Ovary (tissue), 9 donors: ENCODE results near the gene EFCAB6. TPM values are rescaled to one million over a fixed set of nuclear protein-coding genes. Genes with fewer than 3 reads are reported as not detected.

ENCODE experiments used
- DNase-seq, 5 donors: peaks; one replicate each; pipeline ENCODE4 v3.0.0-alpha.2; 2019 to 2020
- H3K27ac ChIP-seq, 2 donors: fragments of 200-600 bp; one replicate each; pipeline versions ENCODE4 v1.5.1 to v1.8.0; 2019 to 2022
- H3K27me3 ChIP-seq: fragments of 200-600 bp; one replicate; pipeline ENCODE4 v1.8.0; 2022
- H3K36me3 ChIP-seq: fragments of 200-600 bp; sonication (generic); one replicate; pipeline ENCODE4 v1.5.1; 2019
- H3K4me1 ChIP-seq: one replicate; pipeline ENCODE4 v1.8.1; 2013; ENCODE audit warnings: mild to moderate bottlenecking, moderate library complexity; ENCODE audit not compliant: insufficient read depth
- H3K4me3 ChIP-seq: fragments of 200-600 bp; sonication (generic); one replicate; pipeline ENCODE4 v1.5.1; 2017
- H3K9me3 ChIP-seq, 2 donors: fragments of 200-600 bp in 1 of 2; sonication (generic) in 1 of 2; one replicate each; pipeline versions ENCODE4 v1.5.1 to v1.8.1; 2013 to 2019; ENCODE audit warnings: mild to moderate bottlenecking in 1 of 2, moderate library complexity in 1 of 2
- EP300 ChIP-seq: sonication (generic); formaldehyde crosslinking; IDR thresholded peaks from one replicate; pipeline ENCODE4 v1.6.1; 2017; ENCODE audit warnings: antibody characterized with exemption
- POLR2A ChIP-seq: fragments of 450-650 bp; IDR thresholded peaks from one replicate; pipeline ENCODE4 v1.6.1; 2017; ENCODE audit warnings: antibody characterized with exemption, mild to moderate bottlenecking, moderate library complexity
- WGBS, 3 donors: extraction: QIAGEN DNeasy Blood & Tissue Kit in 1 of 3; methylation state at CpG; one replicate each; pipeline versions ENCODE4 v1.1.5 to v1.1.7; 2013 to 2017; 5-methylcytosine and 5-hydroxymethylcytosine counted together
- intact Hi-C, 4 donors: fragments of 100-400 bp; cut with DNase I; formaldehyde crosslinking; loops; one replicate each; pipeline versions ENCODE4 v1.11.0 to v1.15.1; 2022 to 2023
- polyA plus RNA-seq, 2 donors: library from polyadenylated mRNA; stranded (reverse); fragments of 200-250 nt in 1 of 2; fragments of 350-450 nt in 1 of 2; fragmentation: Illumina TruSeq in 1 of 2; extraction: RNeasy Lipid Tissue Mini Kit (QIAGEN cat#74804) in 1 of 2; gene quantifications; one replicate each; pipeline ENCODE4 v1.2.3, GENCODE V29; 2013 to 2014
- total RNA-seq, 7 donors: library from RNA; depleted of rRNA in 2 of 7; stranded (reverse); fragments of >200 nt in 2 of 7; fragmentation: NEBNext Ultra II Directional in 3 of 7; extraction: Animal tissue kit (Norgen Biotek cat#: 25700) in 3 of 7; gene quantifications; one replicate each; pipeline versions ENCODE4 v1.1.0 to v1.2.4, GENCODE V29; 2016 to 2023
- TF ChIP-seq, protein P1 (sequence below), 3 donors: fragments of 450-650 bp in 2 of 3; fragments of 200-600 bp in 1 of 3; IDR thresholded peaks; one replicate each; pipeline versions ENCODE4 v1.5.1 to v1.8.0; 2016 to 2022; ENCODE audit warnings: antibody characterized with exemption in 3 of 3, mild to moderate bottlenecking in 1 of 3
- donor health status: DM: no; HTN: no; CAD: no; lungs with moderate emphysema.
- donor health status: DM: no; HTN: no; CAD: no.
- donor health status: Bipolar disorder and iron deficiency.
- donor health status: DM: yes; HTN: yes; CAD: no.
- donor health status: DM: no; HTN: no; CAD: no.
- donor health status: DM: yes; HTN: yes; CAD: no.

Gene EFCAB6
- total and polyA plus RNA-seq, 9 donors = 1.00 to 17.5 (median 6.7) TPM

DNA sequence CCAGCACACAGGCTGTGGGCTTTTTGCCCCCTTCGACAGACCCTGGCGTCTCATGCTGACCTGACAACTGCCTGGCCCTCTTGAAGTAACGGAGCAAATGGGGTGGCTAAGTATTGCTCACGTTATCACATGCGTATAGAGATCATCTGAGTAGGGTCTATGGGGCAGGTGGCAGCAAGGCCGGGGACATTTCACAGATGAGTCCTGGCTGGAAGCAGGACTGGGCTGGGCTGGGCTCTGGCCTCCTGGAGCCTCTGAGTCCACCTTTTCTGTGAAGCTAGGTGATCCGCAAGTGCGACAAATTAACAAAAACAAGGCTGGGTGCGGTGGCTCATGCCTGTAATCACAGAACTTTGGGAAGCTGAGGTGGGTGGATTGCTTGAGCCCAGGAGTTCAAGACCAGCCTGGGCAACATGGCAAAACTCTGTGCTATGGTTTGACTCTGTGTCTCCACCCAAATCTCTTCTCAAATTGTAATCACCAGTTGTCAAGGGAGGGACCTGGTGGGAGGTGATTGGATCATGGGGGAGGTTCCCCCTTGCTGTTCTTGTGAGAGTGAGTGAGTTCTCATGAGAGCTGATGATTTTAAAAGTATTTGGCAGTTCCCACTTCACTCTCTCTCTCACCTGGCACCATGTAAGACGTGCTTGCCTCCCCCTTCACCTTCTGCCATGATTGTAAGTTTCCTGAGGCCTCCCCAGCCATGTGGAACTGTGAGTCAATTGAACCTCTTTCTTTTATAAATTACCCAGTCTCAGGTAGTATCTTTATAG is 278.3 kb downstream of the EFCAB6 start:
- Histone ChIP-seq H3K9me3 (peaks cover 0 to 5% of the 10 kb centered on the region in 2 donors), H3K36me3 (no peaks in the 10 kb centered on the region), H3K4me1 (peaks cover 1% of the 10 kb centered on the region), H3K27ac (no peak overlapping the region), H3K4me3 (no peak overlapping the region), H3K27me3 (no peaks in the 10 kb centered on the region)
- TF ChIP-seq, protein P1, sequence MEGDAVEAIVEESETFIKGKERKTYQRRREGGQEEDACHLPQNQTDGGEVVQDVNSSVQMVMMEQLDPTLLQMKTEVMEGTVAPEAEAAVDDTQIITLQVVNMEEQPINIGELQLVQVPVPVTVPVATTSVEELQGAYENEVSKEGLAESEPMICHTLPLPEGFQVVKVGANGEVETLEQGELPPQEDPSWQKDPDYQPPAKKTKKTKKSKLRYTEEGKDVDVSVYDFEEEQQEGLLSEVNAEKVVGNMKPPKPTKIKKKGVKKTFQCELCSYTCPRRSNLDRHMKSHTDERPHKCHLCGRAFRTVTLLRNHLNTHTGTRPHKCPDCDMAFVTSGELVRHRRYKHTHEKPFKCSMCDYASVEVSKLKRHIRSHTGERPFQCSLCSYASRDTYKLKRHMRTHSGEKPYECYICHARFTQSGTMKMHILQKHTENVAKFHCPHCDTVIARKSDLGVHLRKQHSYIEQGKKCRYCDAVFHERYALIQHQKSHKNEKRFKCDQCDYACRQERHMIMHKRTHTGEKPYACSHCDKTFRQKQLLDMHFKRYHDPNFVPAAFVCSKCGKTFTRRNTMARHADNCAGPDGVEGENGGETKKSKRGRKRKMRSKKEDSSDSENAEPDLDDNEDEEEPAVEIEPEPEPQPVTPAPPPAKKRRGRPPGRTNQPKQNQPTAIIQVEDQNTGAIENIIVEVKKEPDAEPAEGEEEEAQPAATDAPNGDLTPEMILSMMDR (IDR thresholded peaks at IDR 0.05) = no peak
- no peak for TF ChIP-seq EP300
- TF ChIP-seq POLR2A = no peak
- DNase-seq = no peak
- 92 to 96% (median 94%) methylated on average over 10 of the region's 10 CpGs for WGBS, 3 donors
- intact Hi-C loops = no loop called here

DNA sequence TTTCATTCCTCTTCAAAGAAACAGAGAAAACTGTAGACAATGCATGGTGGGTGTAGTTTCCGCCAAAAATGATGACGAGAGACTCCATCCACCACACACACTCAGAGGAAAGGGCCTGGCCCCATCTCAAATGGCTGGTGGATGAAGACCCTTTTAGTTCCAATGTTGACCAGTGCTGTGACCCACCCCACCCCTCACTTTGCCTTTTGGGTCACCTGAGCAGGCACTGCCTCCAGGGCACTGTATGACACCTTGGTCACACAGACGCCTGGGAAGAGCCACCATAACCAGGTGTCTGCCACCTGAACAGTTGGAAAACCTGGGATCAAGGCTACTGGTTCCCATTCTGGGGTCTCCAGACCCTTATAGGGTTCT is 279.0 kb downstream of the EFCAB6 start:
- H3K9me3 ChIP-seq = peaks cover 0 to 5% of the 10 kb centered on the region in 2 donors
- intact Hi-C loops = no loop called here
- H3K27me3 ChIP-seq = no peaks in the 10 kb centered on the region
- no peaks in the 10 kb centered on the region for H3K36me3 ChIP-seq
- no peak overlapping the region for H3K27ac ChIP-seq
- H3K4me3 ChIP-seq = no peak overlapping the region
- no peak for DNase-seq
- no peak for TF ChIP-seq EP300
- no peak for TF ChIP-seq POLR2A
- TF ChIP-seq, protein P1 (IDR thresholded peaks at IDR 0.05) = no peak
- WGBS, 3 donors = 79 to 97% (median 84%) methylated on average over 3 of the region's 3 CpGs
- peaks cover 1% of the 10 kb centered on the region for H3K4me1 ChIP-seq

DNA sequence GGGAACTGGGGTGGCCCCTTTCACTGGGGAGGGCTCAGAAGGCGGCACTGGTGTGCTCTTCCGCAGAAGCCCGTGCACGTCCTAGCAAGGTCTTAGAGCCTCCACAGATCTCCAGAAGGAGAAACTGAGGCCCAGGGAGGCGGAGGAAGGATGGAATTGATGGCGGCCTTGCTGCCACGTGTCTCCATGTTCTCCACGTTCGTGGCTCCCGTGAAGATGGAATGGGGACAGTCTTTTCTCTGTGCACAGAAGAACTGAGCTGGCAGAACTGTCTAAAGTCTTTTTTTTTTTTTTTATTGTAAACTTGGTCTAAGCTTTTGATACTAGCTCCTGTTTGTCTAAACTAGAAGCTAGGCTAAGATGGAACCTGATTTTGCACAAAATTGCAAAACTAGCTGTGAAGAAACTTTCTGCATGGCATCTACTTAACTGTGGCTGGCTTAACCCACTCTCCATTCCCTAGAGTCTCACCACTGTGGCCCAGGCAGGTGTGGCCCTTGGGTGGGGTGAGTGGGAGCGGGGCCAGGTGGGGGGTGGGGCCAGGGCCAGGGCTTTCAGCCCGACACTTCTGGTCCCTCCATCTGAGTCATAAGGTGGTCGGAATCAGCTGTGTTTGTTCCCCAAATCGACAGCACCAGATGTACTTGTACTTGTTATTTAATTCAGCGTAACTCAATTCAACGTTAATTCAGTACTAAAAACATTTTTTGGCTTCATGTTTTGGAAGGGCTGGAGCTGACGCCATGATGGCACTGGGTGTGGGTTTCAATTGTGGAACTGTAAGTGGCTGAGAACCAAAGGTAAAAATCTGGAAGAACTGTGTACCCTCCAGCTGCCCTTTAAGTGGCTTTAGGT is 279.6 kb downstream of the EFCAB6 start:
- Histone ChIP-seq H3K27ac (no peak overlapping the region), H3K4me1 (peaks cover 1% of the 10 kb centered on the region), H3K4me3 (no peak overlapping the region), H3K9me3 (peaks cover 0 to 5% of the 10 kb centered on the region in 2 donors), H3K36me3 (no peaks in the 10 kb centered on the region), H3K27me3 (no peaks in the 10 kb centered on the region)
- TF ChIP-seq EP300 = no peak
- TF ChIP-seq POLR2A = no peak
- TF ChIP-seq, protein P1 (IDR thresholded peaks at IDR 0.05) = no peak
- DNase-seq = no peak
- intact Hi-C loops = no loop called here
- 89 to 91% (median 90%) methylated on average over 17 of the region's 17 CpGs for WGBS, 3 donors

DNA sequence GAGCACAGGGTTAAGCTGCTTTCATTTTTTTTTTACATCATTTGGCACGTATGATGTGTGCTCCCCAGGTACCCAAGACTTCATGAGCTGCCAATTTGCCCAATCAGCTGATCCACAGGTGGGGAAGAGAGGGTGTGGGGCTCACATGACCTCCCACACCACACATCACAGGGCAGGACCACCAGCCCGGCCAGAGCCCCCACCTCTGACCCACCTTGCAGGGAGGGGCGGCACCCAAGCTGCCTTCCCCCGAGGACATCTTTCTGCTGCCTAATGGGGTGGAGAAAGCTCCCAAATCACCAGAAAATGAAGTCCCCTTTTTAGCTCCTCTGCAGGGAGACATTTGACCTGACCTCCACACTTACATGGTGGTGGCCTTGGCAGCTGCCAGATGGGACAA is 280.5 kb downstream of the EFCAB6 start:
- Histone ChIP-seq H3K4me1 (peaks cover 1% of the 10 kb centered on the region), H3K4me3 (no peak overlapping the region), H3K9me3 (no peaks in the 10 kb centered on the region), H3K27ac (no peak overlapping the region), H3K27me3 (no peaks in the 10 kb centered on the region), H3K36me3 (no peaks in the 10 kb centered on the region)
- DNase-seq = no peak
- intact Hi-C loops = no loop called here
- WGBS, 3 donors = 46 to 66% (median 55%) methylated on average over 4 of the region's 4 CpGs
- TF ChIP-seq EP300 = no peak
- TF ChIP-seq, protein P1 (IDR thresholded peaks at IDR 0.05) = no peak
- no peak for TF ChIP-seq POLR2A
